Measurements from ENCODE around the gene AP2A2. TPM values are rescaled to one million over a fixed set of nuclear protein-coding genes. Genes with fewer than 3 reads are reported as not detected.
"Not testable (repeated sequence)": the region's sequence is repeated elsewhere in the genome, so short reads cannot be mapped to it uniquely, and the experiment has no call there.

Gene AP2A2
- total RNA-seq, 1 donor from 2014 or later: 92.0 TPM

GRCh38 chr11:957212-957920, 31.7 kb downstream of the AP2A2 start:
- H3K4me1 ChIP-seq: peaks cover 11% of the 10 kb centered on the region
- DNase-seq: no peak
- TF ChIP-seq, protein P1, sequence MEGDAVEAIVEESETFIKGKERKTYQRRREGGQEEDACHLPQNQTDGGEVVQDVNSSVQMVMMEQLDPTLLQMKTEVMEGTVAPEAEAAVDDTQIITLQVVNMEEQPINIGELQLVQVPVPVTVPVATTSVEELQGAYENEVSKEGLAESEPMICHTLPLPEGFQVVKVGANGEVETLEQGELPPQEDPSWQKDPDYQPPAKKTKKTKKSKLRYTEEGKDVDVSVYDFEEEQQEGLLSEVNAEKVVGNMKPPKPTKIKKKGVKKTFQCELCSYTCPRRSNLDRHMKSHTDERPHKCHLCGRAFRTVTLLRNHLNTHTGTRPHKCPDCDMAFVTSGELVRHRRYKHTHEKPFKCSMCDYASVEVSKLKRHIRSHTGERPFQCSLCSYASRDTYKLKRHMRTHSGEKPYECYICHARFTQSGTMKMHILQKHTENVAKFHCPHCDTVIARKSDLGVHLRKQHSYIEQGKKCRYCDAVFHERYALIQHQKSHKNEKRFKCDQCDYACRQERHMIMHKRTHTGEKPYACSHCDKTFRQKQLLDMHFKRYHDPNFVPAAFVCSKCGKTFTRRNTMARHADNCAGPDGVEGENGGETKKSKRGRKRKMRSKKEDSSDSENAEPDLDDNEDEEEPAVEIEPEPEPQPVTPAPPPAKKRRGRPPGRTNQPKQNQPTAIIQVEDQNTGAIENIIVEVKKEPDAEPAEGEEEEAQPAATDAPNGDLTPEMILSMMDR (IDR thresholded peaks at IDR 0.05): no peak
- ATAC-seq: no peak
- peaks cover 33% of the 10 kb centered on the region for H3K36me3 ChIP-seq
- no peak overlapping the region for H3K27ac ChIP-seq
- no peak overlapping the region for H3K4me3 ChIP-seq
- no peaks in the 10 kb centered on the region for H3K9me3 ChIP-seq
- intact Hi-C loops (cut with DNase I): no loop called here
- H3K27me3 ChIP-seq: no peaks in the 10 kb centered on the region

GRCh38 chr11:958101-958500, 32.4 kb downstream of the AP2A2 start:
- intact Hi-C loops (cut with DNase I): no loop called here
- Histone ChIP-seq H3K27ac (no peak overlapping the region), H3K27me3 (no peaks in the 10 kb centered on the region), H3K9me3 (no peaks in the 10 kb centered on the region), H3K4me3 (no peak overlapping the region), H3K36me3 (peaks cover 38% of the 10 kb centered on the region), H3K4me1 (peaks cover 11% of the 10 kb centered on the region)
- ATAC-seq (no peak), DNase-seq (no peak)
- TF ChIP-seq, protein P1 (IDR thresholded peaks at IDR 0.05): no peak

- Histone ChIP-seq H3K4me3 (no peak overlapping the region), H3K27me3 (no peaks in the 10 kb centered on the region), H3K36me3 (peaks cover 43% of the 10 kb centered on the region), H3K27ac (no peak overlapping the region), H3K4me1 (peaks cover 11% of the 10 kb centered on the region), H3K9me3 (no peaks in the 10 kb centered on the region)
- no peak for ATAC-seq
- TF ChIP-seq, protein P1 (IDR thresholded peaks at IDR 0.05): no peak
- DNase-seq: no peak
- intact Hi-C loops (cut with DNase I): no loop called here
Observed at GRCh38 chr11:959027-959426, 33.4 kb downstream of the AP2A2 start.

DNA sequence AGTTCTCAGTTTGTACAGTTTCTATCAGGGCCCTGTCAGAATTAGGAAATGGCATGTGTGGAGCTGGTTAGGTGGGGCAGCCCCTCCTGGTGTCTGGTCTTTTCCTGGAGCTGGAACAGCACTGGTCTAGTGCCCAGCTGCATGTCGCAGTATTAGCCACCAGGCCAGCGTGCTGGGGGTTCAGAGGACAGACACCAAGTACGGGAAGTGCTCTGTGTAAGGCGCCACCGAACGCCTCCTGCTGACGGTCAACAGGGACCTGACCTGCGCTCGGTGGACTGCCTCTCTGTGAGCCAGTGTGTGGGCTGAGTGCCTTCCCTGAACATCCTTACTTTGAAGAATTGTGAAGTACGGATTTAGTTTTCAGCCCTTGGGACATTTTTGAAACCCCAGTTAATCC, 33.9 kb downstream of the AP2A2 start:
- Histone ChIP-seq H3K9me3 (no peaks in the 10 kb centered on the region), H3K4me3 (no peak overlapping the region), H3K4me1 (peaks cover 11% of the 10 kb centered on the region), H3K27me3 (no peaks in the 10 kb centered on the region), H3K36me3 (peaks cover 43% of the 10 kb centered on the region), H3K27ac (no peak overlapping the region)
- DNase-seq (no peak), ATAC-seq (no peak)
- TF ChIP-seq, protein P1 (IDR thresholded peaks at IDR 0.05): no peak
- intact Hi-C loops (cut with DNase I): no loop called here

GRCh38 chr11:961310-961920, 35.7 kb downstream of the AP2A2 start:
- peaks cover 43% of the 10 kb centered on the region for H3K36me3 ChIP-seq
- H3K9me3 ChIP-seq; DNase-seq; H3K4me3 ChIP-seq; H3K27me3 ChIP-seq; H3K27ac ChIP-seq; ATAC-seq; H3K4me1 ChIP-seq; intact Hi-C loops (cut with DNase I): not testable (repeated sequence)

GRCh38 chr11:961921-962320, 36.3 kb downstream of the AP2A2 start:
- no peak overlapping the region for H3K27ac ChIP-seq
- ATAC-seq: no peak
- TF ChIP-seq, protein P1 (IDR thresholded peaks at IDR 0.05): no peak
- no peaks in the 10 kb centered on the region for H3K27me3 ChIP-seq
- no peak for DNase-seq
- H3K4me3 ChIP-seq: no peak overlapping the region
- peaks cover 40% of the 10 kb centered on the region for H3K36me3 ChIP-seq
- no peaks in the 10 kb centered on the region for H3K9me3 ChIP-seq
- H3K4me1 ChIP-seq: peaks cover 12% of the 10 kb centered on the region
- intact Hi-C loops (cut with DNase I): no loop called here
